Tongue (tissue), 2 donors: Measurements from ENCODE around the gene ST8SIA2. TPM values are rescaled to one million over a fixed set of nuclear protein-coding genes. Genes with fewer than 3 reads are reported as not detected.

ENCODE experiments used
- DNase-seq: peaks from one replicate; pipeline ENCODE4 v3.0.0-alpha.2; 2015
- total RNA-seq: library from RNA; depleted of rRNA; stranded (reverse); fragments of >200 nt; gene quantifications from one replicate; pipeline ENCODE4 v1.2.3, GENCODE V29; 2014

Gene ST8SIA2
- total RNA-seq, 1 donor from 2014 or later, result 12.7 TPM

DNA sequence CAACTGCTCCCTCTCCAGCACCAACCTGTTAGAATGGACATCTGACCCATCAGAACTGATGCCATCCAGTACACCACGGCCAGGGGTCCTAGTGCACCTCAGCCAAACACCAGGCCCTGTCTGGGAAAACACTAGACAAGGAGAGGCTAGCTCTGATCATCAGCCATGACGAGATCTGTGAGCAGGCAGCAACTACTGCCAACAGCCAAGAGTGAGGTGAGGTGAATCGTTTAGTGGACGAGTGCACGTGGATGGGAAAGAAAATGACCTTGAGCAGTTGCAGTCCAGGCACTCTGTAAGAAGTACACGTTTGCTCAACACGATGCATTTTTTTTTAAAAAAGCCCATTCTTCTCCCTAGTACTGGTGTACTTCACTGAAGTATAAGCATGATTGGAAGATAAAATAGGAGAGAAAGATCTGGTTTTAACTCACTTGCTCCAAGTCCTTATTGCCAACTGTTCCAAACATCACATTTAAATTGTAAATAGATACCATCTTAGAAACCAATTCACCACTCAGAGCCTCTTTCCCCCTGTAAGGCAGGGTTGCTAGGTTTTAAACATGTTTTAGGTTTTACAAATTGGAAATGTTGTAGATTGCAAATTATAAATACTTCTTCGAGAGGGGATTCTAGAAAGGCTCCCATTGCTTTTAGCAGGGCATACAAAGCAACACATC is 5.7 kb downstream of the ST8SIA2 start:
- DNase-seq, result no peak

DNA sequence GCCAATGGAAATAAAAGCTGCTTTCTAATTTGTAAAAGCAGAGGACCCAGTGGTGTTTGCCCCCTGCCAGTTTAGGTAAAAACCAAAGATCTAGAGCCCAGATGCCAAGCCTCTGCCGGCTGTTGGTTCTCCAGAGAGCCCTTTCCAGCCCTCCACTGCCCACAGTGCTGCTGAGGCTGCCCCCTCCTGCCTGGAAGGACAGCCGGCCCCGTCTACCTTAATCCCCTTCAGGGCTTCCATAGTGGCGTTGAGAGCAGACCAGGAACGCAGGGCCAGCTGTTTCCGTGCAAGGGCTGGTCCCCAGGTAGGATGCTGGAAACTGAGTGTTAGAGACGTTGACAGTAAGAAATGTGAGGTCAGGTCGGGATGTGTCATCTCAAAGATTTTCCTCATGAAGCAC is 6.9 kb downstream of the ST8SIA2 start:
- no peak for DNase-seq

DNA sequence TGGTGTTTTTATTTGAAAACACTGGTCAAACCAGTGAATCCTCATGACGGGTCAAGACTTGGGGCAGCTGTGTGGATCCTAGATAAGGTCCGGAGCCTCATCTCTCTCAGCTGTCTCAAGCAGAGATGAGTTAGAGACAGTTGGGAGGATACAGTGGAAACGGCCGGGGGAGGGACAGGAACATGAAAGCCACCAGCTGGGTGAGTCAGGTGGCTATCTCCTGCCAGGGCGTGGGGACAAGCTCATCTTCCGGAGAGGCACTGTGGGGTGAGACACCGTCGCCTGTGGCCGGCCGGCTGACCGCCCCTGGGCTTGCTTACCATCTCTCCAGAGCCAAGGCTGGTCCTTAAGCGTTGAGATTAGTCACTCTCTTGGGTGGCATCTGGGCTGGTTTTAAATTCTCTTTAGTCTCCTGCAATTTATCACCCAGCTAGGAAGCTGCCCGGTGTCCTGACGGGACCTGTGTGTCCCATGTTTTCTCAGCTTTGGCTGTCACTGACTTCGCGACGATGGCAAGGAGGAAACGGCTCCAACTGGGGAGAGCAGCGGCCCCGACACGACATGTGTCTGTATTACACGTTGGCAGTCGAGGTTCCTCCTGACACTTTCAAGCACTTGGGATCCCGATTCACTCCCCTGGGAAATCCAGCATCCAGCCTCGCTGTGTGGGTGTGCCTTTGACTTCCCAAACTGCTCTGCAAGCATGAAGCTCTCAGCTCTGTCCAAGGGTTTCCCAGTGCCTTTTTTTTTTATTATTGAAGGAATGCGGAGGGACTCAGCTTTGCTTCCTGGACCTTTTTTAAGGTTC is 7.5 kb downstream of the ST8SIA2 start:
- DNase-seq, result no peak

DNA sequence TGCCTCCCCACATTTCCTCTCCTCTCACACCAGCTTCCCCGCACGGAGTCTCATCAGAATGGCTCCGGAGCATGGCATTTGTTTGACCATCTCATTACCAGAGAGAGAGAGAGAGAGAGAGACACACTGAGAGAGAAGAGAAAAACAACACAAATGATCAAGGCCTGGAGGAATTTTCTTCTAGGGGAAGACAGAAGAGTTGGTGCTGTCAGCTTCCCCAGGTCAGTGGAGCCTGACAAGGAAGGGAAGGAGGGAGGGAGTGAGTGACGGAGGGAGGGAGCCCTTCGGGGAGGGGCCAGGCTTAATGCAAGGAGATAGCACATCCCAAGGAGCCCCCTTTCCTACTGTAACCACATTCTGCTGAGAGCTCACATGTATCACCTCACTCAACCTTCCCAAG is 9.1 kb downstream of the ST8SIA2 start:
- no peak for DNase-seq

DNA sequence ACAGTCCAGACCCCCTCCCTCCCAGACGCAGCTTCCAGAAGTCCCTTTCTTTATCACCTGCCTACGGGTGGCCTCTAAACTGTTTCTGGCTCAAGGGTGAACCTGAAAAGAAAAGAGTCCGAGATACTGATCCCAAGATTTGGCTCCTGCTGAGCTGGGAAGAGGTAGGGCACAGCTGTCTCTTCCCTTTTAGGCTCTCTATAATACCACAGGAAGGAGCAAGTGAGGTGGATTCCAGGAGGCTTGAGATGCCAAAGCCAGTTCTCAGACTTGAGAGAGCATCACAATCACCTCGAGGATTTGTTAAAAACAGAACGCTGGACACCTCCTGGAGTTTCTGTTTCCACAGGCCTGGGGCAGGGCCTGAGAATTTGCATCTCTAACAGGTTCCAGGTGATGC is 12.3 kb downstream of the ST8SIA2 start:
- DNase-seq, result no peak

GRCh38 chr15:92407321-92407720 is 13.6 kb downstream of the ST8SIA2 start:
- DNase-seq, result no peak

GRCh38 chr15:92407916-92408315 is 14.2 kb downstream of the ST8SIA2 start:
- DNase-seq, result no peak

DNA sequence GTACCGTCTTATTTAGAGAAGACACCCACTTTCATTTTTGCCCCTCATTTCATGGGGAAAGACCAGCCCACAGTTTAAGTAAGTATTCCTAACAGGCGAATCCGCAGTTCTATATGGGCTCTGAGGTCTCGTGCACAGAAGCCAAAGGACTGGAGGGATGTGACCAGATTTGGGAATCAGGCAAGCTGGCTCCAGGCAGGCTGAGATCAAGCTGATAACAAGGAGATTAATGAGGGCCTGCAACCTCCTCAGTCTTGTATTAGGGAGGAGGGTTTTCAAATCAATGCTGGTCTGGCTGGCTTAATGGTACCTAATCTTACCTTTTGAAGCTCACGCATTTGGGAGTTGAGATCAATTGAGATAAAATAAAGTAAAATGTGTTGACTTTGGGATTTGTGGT is 15.3 kb downstream of the ST8SIA2 start:
- no peak for DNase-seq

- no peak for DNase-seq
These were observed 15.8 kb downstream of the ST8SIA2 start for GRCh38 chr15:92409521-92409920.

- DNase-seq, result no peak
These were observed 16.9 kb downstream of the ST8SIA2 start for GRCh38 chr15:92410537-92410936.

DNA sequence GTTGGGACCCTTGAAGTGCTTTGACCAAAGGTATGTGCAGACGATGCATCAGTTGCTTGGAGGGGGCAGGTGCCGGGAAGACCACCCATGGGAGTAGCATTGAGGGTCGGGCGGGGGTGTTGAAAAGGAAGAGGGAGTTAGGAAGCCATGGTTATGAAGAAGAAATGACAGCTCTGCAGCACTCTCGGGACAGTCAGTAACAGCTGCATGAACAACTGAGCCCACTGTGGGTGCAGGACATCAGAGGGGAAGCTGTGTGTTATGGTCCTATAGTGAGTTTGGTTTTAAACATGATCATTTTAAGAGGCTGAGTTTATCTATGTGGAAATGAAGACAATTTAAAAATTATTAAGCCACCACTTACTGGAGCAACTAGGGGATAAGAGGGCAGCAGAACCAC is 17.6 kb downstream of the ST8SIA2 start:
- no peak for DNase-seq

DNA sequence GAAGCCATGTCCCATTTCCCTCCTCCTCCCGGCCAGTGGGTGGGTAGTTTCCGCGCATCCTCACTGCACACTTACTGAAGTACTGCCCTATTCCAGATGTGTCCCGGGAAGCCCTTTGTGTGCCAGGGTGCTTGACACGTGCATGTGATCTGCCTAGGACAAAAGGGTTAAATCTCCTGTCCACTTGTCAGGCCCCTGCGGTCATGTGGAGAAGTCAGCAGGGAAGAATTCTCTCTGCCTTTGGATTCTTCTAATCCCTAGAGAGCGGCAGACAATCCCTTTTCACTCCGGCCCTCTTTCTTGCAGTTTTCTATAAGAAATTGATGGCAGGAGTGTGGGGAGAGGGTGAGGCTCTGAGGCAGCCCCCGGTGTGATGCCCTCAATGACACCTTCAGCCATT is 19.8 kb downstream of the ST8SIA2 start:
- no peak for DNase-seq

DNA sequence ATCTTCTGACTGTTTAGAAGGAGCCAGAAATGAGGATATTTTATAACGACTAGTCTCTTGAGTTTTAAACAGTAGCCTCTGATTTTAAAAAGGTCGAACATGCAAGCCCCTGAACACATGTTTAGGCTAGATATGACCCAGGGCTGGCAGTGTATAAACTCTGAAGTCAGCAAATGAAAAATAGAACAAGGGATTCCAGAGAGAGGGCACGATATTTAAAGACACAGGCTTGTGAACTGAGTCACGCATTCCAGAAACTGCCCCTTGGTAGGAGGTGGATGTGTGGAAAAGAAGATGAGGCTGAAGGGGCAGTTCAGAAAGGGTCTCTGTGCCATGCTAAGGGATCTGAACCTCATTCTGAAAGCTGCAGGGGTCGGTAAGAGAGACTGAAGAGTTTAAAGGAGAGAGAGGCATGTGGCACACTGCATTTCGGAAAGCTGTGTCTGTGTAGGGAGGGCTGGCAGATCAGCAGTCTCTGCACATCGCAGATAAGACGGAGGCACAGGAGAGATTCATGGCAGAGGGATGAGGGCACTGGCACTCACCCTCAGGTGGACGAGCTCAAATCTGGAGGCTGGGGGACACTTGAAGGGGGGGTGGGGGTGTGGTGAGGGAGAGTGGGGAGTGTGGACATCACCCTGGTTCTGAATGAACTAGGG is 22.1 kb downstream of the ST8SIA2 start:
- no peak for DNase-seq

DNA sequence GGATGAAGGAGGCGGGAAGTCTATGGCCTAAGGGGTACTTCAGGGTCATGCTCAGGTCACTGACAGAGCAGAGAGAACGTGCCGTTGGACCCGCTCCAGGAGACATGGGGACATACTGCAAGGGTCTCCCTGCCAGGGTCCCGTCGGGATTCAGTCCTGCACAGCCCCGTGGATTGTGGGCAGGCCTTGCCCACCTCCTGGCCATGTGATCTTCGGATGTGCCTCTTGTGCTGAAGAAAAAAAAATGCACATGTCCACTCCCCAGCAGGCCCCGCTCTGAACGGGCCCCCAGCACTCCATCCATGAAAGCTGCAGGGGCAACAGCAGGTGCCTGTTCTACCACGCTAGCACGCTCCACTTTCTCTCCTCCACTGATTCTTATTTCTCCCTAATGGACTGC is 22.9 kb downstream of the ST8SIA2 start:
- no peak for DNase-seq

DNA sequence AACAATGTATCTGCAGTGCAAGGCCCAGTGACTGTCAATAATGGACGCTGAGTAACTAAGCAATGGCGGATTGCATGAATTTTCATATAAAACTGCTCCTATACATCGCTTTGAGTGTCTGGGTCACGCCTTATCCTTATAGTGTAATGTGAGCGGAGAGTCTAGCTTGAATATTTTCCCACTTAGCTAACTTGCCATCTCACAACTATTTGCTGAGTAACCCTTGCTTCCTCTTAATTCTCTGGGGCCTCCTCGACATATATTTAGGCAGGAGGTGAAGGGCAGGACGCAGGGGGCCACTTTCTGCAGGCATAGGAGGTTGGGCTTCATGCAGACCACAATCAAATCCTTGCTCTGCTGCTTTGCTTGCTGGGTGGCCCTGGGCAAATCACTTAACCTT is 24.0 kb downstream of the ST8SIA2 start:
- no peak for DNase-seq

DNA sequence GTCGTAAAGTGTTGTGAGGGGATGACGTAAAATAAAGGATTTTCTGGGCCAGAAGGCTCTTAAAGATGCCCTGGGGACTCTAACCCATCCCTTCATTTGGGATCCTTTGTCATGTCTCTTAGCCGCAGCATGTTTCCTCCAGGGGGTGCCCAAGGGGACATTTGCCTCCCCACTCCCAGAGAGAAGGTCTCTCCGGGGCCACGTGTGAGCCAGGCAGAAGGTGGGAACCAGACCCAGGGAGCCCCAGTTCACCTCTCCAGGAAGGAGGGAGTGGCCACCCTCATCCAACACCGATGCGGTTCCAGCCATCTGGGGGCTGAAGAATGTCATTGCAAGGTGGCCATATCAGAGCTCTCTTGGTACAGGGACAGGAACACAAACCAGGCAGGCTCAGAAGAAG is 25.2 kb downstream of the ST8SIA2 start:
- DNase-seq, result no peak

DNA sequence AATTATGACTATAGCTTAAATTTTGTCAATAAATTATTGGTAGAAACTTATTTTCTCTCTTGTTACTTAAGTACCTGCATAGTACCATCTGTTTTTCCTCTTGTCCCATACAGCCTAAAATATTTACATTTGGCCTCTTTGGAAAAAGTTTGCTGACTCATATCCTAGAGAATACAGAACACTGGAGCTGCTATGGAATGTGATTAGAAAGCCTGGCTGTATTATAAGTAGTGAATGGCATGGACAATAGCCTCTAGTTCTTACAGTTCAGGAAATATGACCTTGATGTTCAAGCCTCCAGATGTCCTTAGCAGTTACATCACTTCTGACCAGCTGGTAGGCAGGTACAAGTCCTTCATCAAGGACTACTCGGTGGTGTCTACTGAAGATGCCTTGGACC is 28.3 kb downstream of the ST8SIA2 start:
- DNase-seq, result no peak

DNA sequence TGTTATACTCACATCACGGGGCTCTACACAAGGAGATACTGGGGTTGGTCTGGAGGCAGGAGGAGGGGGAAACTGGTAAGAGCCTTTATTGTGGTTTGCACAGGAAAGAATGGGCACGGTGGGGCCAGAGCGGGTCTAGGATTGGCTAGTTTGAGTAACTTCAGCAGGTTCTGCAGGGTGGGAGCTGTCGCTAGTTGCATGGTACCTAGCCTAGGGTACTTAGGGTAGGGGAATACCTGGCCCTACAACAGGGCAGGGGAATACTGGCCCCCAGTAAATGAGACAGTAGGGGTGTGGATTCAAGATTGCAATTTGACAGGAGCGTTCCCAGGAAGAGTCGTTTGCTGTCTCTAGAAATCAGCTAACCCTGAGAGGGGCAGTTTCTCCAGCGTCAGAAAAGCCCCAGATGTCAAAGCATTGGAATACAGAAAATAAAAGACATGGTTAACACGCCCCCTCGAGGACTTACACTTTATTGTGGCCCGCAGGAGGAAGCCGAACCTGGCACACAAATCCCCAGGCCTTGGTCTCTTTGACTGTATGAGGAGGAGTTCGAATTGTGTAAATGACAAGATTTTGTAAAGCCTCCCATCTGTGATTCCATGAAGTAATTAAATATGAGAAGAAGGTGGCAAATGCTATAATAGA is 32.0 kb downstream of the ST8SIA2 start:
- DNase-seq, result no peak

DNA sequence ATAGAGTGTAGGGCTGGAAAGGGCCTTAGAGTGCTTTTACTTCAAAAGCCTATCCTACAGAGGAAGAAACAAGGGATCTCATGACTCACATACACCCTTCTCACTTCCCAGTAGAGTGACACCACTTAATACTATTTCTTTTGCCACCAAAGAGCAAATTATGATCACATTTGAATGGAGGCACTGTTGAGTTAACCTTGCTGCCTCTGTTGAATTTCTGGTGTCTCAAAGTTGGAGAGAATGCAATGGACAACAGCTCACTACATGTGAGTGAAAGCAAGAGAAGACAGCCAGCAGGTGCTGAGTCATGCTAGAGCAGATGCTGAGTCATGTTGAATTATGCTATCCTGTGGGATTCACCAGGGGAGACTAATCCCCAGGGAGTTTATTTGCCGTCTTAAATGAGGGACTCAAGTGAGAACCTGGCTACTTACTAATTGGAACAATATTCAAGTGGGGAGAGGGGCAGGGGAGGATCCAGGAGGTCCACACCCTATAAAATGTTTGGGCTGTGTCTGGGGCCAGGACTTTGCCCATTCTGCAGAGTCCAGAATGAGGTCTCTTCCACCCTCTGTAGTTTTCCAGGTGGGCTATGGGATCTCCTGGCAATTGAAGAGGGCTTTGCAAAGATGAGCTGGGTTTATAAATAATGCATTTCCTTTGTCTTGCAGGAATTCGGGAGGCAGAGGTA is 35.8 kb downstream of the ST8SIA2 start:
- no peak for DNase-seq

- no peak for DNase-seq
These were observed 36.4 kb downstream of the ST8SIA2 start for GRCh38 chr15:92430069-92430440.

GRCh38 chr15:92435145-92435544 is 41.5 kb downstream of the ST8SIA2 start:
- DNase-seq, result no peak

DNA sequence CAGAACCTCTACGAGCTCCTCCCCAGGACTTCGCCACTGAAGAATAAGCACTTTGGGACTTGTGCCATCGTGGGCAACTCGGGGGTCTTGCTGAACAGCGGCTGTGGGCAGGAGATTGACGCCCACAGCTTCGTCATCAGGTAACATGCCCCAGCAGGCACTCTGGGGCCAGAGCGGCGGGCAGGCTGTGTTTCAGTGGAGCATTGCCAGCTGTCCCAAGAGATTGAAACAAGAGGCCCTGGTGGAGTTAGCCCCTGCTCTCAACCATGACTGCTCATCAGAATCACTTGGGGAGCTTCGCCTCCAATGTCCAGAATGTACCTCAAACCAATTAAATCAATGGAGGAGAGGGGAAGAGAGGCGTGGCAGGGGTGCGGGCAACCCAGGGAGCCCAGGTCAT is 44.8 kb downstream of the ST8SIA2 start:
- DNase-seq, result peak; percentile 30
